NCI-H345 treated with DMSO at 0.1 percent for 48 hours (cell line): ENCODE data around the gene CXCL11.
"Not testable (repeated sequence)": the region's sequence is repeated elsewhere in the genome, so short reads cannot be mapped to it uniquely, and the experiment has no call there.

Source experiments
- DNase-seq: peaks from one replicate; lab custom pipeline; 2025; ENCODE audit not compliant: unreplicated experiment; lab: John Stamatoyannopoulos, UW

Gene CXCL11

DNA sequence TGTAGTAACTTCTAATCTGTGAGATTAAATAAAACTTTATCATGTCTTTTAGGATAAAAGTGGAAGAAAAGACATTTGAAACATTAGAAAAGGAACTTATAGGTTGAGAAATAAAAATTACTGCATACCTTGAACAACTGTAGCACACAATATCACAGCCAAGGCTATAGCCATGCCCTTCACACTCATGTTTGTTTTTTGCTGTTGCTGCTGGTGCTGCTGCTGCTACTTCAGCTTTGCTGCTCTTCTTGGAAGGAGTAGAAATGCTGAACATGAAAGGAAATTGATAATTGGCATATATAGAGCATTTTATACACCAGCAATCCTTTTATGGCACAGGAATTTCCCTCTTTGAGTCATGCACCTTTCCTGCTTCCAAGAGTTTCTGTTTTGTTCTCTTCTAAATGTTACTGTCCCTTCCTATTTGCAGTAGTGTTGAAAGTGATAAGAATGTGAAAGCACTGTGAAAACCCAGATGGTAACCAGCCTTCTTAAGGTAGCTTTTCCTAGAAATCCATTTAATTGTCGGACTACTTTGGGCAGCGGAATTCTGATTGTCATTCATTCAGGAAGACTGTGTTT is at the start of gene CXCL11:
Gene CXCL11 (minus strand): TSS at position 272 of the 582 bp plus-strand sequence. CDS start 83 bp downstream, at position 189.
- no peak for DNase-seq

DNA sequence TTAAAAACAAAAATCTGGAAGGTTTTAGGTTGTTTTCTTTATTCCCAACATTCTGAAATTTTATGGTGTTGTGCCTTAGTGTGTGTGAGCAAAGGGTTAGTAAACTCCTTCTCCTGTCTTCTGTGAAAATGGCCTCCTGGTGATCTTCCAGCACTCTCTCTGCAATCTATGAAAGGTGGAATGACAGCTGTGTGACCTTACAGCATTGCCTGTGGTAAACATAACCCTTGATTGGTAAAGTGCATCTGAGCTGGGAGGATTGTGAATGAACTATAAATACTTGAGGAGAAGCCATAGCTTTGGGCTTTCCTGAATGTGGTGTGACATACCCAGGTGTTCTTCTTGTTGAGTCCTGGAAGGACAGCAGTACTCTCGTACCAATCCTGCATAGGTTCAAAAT is 48.7 kb upstream of the CXCL11 start:
- no peak for DNase-seq

DNA sequence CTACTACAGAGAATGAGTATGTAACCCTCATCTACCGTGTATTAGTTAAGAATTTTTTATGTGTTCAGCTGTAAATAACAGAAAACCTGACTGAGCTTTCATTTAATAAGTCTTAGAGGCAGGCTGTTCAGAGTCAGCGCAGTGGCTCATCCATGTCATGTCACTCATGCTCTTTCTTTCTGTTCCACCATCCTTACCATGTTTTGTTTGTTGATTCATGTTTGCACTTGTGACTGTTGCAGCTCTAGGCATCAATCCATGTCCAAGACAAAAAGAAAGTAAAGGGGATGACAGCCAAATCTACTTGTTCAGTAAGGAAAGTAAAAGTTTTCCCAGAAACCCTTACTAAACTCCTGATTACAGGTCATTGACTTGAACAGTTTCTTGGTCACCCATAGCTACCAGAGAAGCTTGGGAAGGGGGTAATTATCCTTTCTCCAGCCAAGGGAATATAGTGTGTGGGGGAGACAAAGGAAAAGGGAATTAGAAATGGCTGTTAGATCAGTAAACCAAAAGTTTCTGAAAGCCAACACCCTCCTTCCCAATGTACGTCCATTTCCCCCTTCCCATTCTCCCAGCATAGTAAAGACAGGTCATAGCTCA is 47.6 kb upstream of the CXCL11 start:
- no peak for DNase-seq

DNA sequence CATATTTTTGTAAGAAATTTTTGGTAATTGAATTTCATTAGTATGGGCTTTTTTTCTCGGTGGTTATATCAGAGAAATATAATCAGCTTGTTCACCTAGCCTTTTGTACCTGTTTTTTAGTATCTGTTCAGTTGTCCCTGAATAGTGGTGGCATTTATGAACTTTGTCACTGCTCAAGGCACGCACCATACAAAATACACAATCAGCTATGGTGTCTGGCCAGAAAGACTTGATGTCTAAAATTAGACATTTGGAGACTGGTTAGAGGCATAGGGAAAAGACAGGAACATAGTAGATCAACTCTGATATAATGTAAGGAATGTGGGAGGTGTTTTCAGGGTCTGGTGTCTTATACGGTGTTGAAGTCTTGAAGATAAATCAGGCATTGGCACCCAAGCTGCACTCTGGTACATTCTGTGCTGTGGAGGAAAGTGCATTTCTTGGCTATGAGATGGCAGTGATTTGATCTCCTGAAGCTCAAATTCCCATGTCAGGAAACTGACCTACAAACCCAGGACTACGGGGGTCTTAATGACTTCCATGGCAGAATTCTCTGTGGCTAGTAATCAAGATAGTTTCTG is 42.3 kb upstream of the CXCL11 start:
- no peak for DNase-seq

DNA sequence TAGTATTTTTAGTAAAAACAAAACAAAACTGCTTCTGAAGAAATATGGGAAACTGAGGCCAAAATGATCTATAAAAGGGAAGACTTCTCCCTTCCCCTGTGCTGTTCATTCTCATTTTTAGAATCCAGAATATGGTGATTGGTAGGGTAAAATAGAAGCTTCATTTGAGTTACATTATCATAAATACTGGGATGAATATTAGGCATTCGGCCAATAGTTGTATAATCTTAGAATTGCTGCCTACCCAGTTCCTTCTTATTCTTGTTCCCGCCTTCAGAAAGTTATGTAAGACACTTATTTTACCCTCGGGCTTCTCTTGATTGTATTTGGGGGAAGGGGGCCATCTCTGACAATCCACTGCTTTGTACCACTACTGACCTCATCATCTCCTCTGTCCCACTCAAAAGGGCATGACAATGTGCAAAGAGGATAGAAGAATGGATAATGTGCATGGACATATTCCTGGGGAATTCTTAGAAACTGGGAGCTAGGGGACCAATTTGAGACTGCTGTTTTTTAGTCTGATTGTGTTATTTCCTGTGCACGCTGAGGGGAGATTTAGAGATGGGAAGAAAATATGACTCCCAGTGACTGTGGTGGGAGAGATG is 39.2 kb upstream of the CXCL11 start:
- DNase-seq = no peak

DNA sequence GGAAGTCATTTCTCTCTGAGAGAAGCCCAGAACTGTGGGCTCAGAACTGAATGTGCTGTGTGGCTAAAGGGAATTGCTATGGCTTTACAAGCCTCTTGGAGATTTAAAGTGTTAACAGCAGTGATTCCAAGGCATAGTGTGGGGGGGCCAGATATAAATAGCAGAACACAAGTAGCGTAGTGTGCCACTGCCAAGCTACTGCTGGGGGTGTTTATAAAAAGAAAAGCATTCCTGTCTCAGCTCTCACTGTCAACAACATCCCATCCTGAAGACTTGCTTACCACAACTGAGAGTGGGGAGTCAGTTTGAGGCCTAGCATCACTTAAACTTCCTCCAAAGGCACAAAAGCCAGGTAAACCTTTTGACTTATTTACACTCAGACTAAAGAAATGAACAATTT is 38.6 kb upstream of the CXCL11 start, which contains the start of gene ART3:
Gene ART3 (plus strand): TSS at position 242 of the 400 bp plus-strand sequence. CDS start 1,181 bp downstream, outside the sequence.
- no peak for DNase-seq

DNA sequence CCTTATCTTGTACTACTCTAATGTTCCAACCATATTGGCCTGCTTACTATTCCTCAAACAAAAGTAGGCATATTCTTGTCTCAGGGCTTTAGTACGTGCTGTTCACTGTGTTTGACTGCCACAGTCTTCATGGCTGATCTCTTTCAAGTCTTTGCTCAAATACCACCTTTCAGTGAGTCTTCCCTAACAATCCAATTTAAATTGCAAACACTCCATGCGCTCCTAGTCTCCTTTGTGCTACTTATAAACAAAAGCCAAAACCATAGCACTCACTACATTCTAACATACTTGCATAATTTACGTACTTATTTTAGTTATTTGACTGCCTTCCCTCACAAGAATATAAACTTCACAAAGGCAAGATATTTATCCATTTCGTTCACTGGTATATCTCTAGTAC is 36.9 kb upstream of the CXCL11 start:
- DNase-seq = no peak

DNA sequence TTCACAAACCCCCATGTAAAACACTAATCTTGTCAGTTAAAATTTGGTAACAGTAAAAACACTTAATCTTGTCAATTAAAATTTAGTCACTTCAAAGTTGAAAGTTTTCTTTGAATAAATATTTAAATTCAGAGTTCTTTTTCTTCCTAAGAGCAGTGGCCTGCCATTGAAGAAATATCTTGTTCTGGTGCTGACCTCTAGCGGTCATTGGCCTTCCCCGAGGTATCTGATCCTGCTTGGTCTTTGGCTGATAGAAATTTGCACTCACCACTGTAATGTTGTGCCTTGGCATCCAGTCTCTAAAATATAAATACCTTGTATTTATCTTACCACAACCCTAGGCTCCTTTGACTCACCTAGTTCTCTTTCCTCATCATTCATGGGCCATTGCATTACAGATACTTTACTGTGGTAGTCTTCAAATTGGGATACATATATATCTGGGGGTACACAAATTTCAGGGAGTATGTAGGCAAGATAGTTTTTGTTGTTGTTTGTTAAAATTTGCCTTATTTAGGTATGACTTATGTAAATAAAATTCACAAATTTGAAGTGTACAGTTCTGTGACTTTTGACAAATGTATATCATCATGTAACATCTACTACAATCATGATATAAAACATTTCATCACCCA is 31.9 kb upstream of the CXCL11 start:
- DNase-seq = peak; percentile 15

DNA sequence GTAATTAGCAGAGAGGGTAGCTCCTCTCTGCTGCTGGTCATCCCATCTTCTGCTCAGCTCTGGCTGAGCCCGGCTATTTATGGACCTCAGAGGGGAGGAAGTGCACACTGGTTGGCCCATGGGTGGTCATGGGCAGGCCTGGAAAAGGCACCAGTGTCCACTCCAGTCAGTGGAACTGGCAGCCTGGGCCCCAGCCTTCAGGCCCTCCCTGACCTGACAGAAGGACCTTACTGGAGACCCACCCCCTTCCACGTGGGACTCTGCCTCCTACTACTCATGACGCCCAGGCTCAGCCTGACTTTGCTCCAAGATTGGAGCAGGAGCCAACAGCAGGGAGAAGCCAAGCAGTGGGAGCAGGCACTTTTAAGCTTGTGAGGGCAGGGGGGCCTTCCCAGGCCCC is 30.7 kb upstream of the CXCL11 start:
- no peak for DNase-seq

DNA sequence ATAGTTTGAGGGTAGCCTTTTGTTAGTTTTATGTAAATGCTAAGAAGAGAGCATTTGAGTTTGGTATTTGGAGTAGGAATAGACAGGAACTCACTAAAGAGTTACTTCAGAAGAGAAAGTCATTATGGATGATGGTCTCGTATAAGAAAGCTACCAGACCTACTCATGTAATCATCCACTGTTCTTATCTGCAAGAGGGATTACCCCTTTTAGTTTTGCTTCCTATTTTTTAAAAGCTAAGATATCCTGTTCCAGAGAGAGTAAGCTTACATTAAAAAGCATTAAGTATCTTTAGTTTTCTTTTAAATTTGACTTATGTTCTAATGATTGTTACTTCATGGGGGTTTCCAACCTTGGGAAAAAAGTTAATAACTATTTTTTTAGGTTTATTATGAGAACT is 26.1 kb upstream of the CXCL11 start:
- DNase-seq = no peak

DNA sequence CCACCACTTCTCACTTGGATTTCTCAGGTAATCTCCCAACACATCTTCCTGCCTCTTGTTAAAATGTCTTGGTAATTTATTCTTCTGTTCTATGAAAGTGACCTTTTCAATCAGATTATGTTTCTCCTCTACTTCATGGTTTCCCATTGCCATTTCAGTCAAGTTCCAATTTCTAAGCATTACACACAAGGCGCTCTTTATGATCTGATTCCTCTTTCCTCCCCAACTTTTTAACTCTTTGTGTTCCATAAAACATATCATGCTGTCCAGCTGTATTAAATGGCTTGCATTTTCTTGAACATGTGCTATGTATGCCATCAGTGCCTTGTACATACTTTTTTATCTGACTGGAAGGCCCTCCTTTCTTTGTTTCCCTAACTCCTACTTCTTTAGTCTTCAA is 25.6 kb upstream of the CXCL11 start:
- DNase-seq = no peak

DNA sequence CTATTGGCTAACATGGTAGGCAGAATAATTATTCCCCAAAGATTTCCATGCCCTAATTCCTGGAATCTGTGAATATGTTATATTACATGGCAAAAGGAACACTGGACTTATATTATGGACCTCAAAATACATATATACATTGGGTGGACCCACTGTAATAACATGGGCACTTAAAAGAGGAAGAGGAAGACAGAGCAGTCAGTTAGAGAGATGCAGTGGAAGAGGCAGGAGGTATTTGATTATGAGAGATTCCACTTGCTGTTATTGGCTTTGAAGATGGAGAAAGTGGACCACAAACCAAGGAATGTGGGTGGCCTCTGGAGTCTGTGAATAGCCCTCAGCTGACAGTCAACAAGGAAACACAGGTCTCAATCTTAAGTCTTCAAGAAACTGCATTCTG is 24.6 kb upstream of the CXCL11 start:
- no peak for DNase-seq

DNA sequence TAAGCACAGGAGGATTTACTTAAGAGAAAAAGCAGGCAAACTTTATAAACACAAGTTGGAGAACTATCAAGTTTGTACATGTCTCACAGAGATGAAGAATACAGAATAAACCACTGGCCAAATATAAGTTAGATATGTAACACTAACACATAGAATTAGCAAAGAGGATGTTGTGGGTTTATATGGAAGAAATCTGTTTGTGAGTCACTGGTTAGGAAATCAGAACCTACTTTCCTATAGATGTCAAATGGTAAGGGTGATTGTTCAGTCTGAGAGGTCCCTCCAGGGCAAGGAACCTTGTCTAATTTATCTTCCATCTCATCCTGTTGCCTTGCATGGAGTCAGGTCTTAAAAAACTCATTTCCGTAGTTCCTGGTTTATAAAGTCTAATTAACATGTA is 23.9 kb upstream of the CXCL11 start:
- DNase-seq = no peak

DNA sequence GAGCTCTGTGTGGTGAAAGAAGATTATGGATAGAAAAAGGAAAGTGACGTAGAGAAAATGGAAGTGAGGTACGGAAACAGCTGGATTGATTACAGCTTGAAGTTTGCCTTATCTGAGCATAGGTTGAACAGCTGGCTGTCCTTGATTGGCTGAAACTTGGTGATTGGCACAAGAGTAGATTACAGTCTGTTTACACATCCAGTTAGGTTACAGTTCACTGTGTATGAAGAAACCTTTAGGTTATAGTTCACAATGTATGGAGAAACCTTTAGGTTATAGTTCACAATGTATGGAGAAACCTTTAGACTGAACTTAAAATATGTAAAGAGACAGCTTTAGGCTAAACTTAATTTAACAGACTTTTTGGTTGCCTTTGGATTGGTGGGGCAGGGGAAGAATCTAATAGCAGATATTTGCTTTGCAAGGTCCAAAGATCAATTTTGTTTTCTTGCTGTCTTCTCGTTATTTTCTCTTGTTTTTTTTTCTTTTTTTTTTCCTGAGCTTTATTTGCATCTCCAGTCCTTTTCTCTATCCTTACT is 23.1 kb upstream of the CXCL11 start:
- DNase-seq = no peak

DNA sequence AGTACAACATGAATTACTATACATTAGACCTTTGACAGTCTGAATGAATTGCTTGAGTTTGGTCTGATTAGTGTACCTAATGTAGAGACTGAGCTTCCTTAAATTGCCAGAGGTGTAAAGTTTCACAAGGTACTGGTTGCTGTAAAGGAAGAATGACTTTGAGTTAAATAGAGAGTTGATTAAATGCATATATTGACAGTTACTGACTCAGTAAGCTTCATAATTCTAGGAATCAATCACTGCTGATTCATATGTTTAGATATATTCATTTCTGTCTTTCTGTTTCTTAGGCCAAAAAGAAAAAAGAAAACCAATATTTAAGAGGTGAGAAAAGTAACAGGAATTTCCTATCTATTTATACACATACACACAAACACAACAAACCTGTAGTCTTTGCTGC is 22.4 kb upstream of the CXCL11 start:
- no peak for DNase-seq

DNA sequence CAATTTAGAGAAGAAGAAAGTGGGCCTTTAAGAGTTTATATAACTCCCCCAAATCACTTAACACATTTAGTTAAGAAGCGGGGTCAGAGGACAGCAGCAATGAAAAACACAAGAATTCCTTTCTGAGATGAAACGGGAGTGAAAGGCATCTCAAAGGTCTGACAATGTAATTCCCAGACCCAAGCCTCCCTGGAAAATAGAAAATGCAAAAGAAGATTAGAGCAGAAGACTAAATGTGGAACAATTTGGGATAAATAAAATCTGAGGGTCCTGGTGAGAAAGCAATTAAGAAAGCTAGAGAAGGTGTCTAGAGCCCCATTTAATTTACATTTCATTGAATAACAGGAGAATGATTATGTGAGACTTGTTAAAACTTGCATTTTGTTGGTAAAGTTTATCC is 19.6 kb upstream of the CXCL11 start:
- no peak for DNase-seq

DNA sequence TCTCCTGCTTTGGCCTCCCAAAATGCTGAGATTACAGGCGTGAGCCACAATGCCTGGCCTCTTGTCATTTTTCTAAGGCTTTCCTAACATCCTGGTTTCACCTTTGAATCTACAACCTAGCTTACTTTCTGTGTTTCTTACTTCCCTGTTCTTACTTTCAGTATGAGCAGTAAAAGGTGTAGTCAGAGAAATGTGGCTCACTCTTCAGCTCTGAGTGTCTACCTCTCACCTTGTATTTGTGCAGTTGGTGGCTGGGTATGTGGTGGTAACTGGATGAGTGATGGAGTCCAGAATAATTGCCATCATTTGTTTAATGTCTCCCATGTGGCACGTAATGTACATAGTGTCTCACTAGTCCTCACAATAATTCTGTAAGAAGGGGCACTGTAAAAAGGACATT is 19.1 kb upstream of the CXCL11 start:
- no peak for DNase-seq

DNA sequence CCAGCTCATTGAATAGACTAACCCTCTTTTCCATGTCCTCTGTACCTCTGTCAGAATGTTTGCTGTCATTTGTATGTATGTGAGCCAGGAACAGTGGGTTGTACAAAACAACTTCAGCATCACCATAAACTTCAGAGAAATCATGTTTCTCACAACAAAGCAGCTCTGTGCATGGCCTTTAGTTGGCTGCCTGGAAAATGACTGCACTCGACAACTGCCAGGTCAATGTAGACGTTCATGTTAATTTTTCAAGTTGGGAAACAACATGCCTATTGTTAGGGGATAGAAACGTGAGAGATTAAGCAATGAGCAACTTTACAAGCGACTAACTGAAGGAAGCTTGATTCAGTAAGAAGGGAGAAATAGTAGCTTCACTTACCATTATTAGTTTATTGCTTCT is 17.9 kb upstream of the CXCL11 start:
- DNase-seq = no peak

DNA sequence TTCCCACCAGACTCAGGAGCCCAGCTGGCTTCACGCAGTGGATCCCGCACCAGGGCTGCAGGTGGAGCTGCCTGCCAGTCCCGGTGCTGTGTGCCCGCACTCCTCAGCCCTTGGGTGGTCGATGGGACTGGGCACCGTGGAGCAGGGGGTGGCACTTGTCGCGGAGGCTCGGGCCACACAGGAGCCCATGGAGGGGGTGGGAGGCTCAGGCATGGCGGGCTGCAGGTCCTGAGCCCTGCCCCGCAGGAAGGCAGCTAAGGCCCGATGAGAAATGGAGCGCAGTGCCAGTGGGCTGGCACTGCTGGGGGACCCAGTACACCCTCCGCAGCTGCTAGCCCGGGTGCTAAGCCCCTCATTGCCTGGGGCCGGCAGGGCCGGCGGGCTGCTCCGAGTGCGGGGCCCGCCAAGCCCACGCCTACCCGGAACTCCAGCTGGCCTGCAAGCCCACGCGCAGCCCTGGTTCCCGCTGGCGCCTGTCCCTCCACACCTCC is 14.7 kb upstream of the CXCL11 start:
- DNase-seq = not testable (repeated sequence)

DNA sequence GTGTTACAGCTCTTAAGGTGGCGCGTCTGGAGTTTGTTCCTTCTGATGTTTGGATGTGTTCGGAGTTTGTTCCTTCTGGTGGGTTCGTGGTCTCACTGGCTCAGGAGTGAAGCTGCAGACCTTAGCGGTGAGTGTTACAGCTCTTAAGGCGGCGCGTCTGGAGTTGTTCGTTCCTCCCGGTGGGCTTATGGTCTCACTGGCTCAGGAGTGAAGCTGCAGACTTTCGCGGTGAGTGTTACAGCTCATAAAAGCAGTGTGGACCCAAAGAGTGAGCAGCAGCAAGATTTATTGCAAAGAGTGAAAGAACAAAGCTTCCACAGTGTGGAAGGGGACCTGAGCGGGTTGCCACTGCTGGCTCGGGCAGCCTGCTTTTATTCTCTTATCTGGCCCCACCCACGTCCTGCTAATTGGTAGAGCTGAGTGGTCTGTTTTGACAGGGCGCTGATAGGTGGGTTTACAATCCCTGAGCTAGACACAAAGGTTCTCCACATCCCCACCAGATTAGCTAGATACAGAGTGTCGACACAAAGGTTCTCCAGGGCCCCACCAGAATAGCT is 14.1 kb upstream of the CXCL11 start:
- not testable (repeated sequence) for DNase-seq

DNA sequence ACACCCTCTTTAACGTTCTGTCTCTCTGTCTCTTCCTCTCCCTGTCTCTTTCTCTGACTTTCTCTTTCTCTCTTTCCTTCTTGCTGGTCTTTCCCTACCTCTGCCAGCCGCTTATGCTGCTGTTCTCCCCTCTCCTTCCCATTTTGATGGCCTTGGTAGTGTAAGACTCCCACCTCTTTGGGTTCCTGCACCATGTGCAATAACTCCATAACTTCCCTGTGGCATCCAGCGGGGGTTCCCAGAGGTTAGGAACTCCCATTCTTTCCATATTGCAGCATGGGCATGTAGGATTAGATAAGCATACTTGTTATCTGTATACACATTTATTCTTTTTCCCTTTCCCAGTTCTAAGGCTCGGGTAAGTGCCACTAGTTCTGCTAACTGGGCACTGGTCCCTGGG is 8.8 kb upstream of the CXCL11 start:
- not testable (repeated sequence) for DNase-seq
